Uterus (tissue), 2 donors: ENCODE measurements around the gene CDON.

Source experiments
- POLR2A ChIP-seq, 2 donors: fragments of 450-650 bp; IDR thresholded peaks; one replicate each; pipeline ENCODE4 v1.6.1; 2016; ENCODE audit warnings: antibody characterized with exemption in 2 of 2, mild to moderate bottlenecking in 1 of 2, moderate library complexity in 1 of 2
- TF ChIP-seq, protein P1 (sequence below), 4 experiments: fragments of 200-600 bp in 2 of 4; fragments of 450-650 bp in 2 of 4; sonication (generic) in 2 of 4; IDR thresholded peaks; one replicate each; pipeline ENCODE4 v1.5.1; 2016 to 2019; ENCODE audit warnings: antibody characterized with exemption in 4 of 4, mild to moderate bottlenecking in 2 of 4, moderate library complexity in 1 of 4

- TF ChIP-seq, protein P1, sequence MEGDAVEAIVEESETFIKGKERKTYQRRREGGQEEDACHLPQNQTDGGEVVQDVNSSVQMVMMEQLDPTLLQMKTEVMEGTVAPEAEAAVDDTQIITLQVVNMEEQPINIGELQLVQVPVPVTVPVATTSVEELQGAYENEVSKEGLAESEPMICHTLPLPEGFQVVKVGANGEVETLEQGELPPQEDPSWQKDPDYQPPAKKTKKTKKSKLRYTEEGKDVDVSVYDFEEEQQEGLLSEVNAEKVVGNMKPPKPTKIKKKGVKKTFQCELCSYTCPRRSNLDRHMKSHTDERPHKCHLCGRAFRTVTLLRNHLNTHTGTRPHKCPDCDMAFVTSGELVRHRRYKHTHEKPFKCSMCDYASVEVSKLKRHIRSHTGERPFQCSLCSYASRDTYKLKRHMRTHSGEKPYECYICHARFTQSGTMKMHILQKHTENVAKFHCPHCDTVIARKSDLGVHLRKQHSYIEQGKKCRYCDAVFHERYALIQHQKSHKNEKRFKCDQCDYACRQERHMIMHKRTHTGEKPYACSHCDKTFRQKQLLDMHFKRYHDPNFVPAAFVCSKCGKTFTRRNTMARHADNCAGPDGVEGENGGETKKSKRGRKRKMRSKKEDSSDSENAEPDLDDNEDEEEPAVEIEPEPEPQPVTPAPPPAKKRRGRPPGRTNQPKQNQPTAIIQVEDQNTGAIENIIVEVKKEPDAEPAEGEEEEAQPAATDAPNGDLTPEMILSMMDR (IDR thresholded peaks at IDR 0.05): no peak
- TF ChIP-seq POLR2A (IDR thresholded peaks at IDR 0.05): no peak
These were observed 53.7 kb downstream of the CDON start for GRCh38 chr11:126008956-126009355.
